ENCODE data around the gene LRRC26.
A peak's percentile ranks its signal among the peaks of the same experiment; 100 is the strongest.

The LRRC26 gene

GRCh38 chr9:137204731-137205125, 34.9 kb upstream of the LRRC26 start:
- peak overlapping the region; percentile 90 for H3K4me3 Mint-ChIP-seq
- DNase-seq (no peak), ATAC-seq (no peak)
- peak overlapping the region; percentile 89 for H3K27ac Mint-ChIP-seq
- H3K9me3 Mint-ChIP-seq = no peaks in the 10 kb centered on the region
- peaks cover 15% of the 10 kb centered on the region for H3K36me3 Mint-ChIP-seq (ENCODE audit: low read depth)
- H3K4me1 Mint-ChIP-seq = peaks cover 49% of the 10 kb centered on the region
- no peaks in the 10 kb centered on the region for H3K27me3 Mint-ChIP-seq

GRCh38 chr9:137202966-137203365, 33.1 kb upstream of the LRRC26 start:
- Mint-ChIP-seq H3K9me3 (no peaks in the 10 kb centered on the region), H3K4me1 (peaks cover 50% of the 10 kb centered on the region), H3K27me3 (no peaks in the 10 kb centered on the region), H3K4me3 (no peak overlapping the region), H3K36me3 (ENCODE audit: low read depth) (peaks cover 11% of the 10 kb centered on the region), H3K27ac (no peak overlapping the region)
- DNase-seq = no peak
- no peak for ATAC-seq

GRCh38 chr9:137201205-137201868, 31.5 kb upstream of the LRRC26 start:
- Mint-ChIP-seq H3K4me3 (peak overlapping the region; percentile 78), H3K9me3 (no peaks in the 10 kb centered on the region), H3K4me1 (peaks cover 37% of the 10 kb centered on the region), H3K36me3 (ENCODE audit: low read depth) (peaks cover 3% of the 10 kb centered on the region), H3K27ac (peak overlapping the region; percentile 62), H3K27me3 (no peaks in the 10 kb centered on the region)
- DNase-seq (no peak), ATAC-seq (no peak)

GRCh38 chr9:137200311-137201204, 30.7 kb upstream of the LRRC26 start, which contains the start of gene TPRN:
Gene TPRN, minus strand, starts transcription at chr9:137200741. Its CDS starts 30 bp downstream, at chr9:137200711.
- H3K27ac Mint-ChIP-seq = peak within 1 kb of the TSS; percentile 62
- DNase-seq (peak; percentile 98), ATAC-seq (peak; percentile 98)
- no peaks in the 10 kb centered on the region for H3K9me3 Mint-ChIP-seq
- peaks cover 31% of the 10 kb centered on the region for H3K4me1 Mint-ChIP-seq
- H3K27me3 Mint-ChIP-seq = no peaks in the 10 kb centered on the region
- H3K36me3 Mint-ChIP-seq (ENCODE audit: low read depth) = no peaks in the 10 kb centered on the region
- H3K4me3 Mint-ChIP-seq = peak within 1 kb of the TSS; percentile 78

GRCh38 chr9:137199411-137200121, 29.7 kb upstream of the LRRC26 start:
- no peaks in the 10 kb centered on the region for H3K9me3 Mint-ChIP-seq
- ATAC-seq = no peak
- no peak overlapping the region for H3K27ac Mint-ChIP-seq
- peaks cover 30% of the 10 kb centered on the region for H3K4me1 Mint-ChIP-seq
- H3K36me3 Mint-ChIP-seq (ENCODE audit: low read depth) = no peaks in the 10 kb centered on the region
- H3K27me3 Mint-ChIP-seq = no peaks in the 10 kb centered on the region
- no peak for DNase-seq
- peak overlapping the region; percentile 73 for H3K4me3 Mint-ChIP-seq

- DNase-seq = no peak
- no peak overlapping the region for H3K4me3 Mint-ChIP-seq
- no peak overlapping the region for H3K27ac Mint-ChIP-seq
- no peaks in the 10 kb centered on the region for H3K9me3 Mint-ChIP-seq
- no peaks in the 10 kb centered on the region for H3K36me3 Mint-ChIP-seq (ENCODE audit: low read depth)
- no peak for ATAC-seq
- H3K27me3 Mint-ChIP-seq = no peaks in the 10 kb centered on the region
- peaks cover 23% of the 10 kb centered on the region for H3K4me1 Mint-ChIP-seq
Observed at GRCh38 chr9:137198902-137199283, 29.0 kb upstream of the LRRC26 start.

- no peak overlapping the region for H3K27ac Mint-ChIP-seq
- no peaks in the 10 kb centered on the region for H3K9me3 Mint-ChIP-seq
- no peaks in the 10 kb centered on the region for H3K36me3 Mint-ChIP-seq (ENCODE audit: low read depth)
- H3K4me1 Mint-ChIP-seq = peaks cover 17% of the 10 kb centered on the region
- DNase-seq = no peak
- H3K4me3 Mint-ChIP-seq = no peak overlapping the region
- ATAC-seq = no peak
- no peaks in the 10 kb centered on the region for H3K27me3 Mint-ChIP-seq
Observed at GRCh38 chr9:137198051-137198901, 28.4 kb upstream of the LRRC26 start.

- Mint-ChIP-seq H3K9me3 (no peaks in the 10 kb centered on the region), H3K4me1 (peaks cover 6% of the 10 kb centered on the region), H3K4me3 (no peak overlapping the region), H3K36me3 (ENCODE audit: low read depth) (peaks cover 3% of the 10 kb centered on the region), H3K27ac (no peak overlapping the region), H3K27me3 (no peaks in the 10 kb centered on the region)
- DNase-seq = no peak
- ATAC-seq = no peak
Observed at GRCh38 chr9:137195525-137196220, 25.8 kb upstream of the LRRC26 start.

- H3K9me3 Mint-ChIP-seq = no peaks in the 10 kb centered on the region
- H3K36me3 Mint-ChIP-seq (ENCODE audit: low read depth) = peaks cover 5% of the 10 kb centered on the region
- H3K27ac Mint-ChIP-seq = no peak overlapping the region
- DNase-seq (no peak), ATAC-seq (no peak)
- no peaks in the 10 kb centered on the region for H3K27me3 Mint-ChIP-seq
- H3K4me1 Mint-ChIP-seq = peaks cover 11% of the 10 kb centered on the region
- no peak overlapping the region for H3K4me3 Mint-ChIP-seq
Observed at GRCh38 chr9:137194909-137195308, 25.1 kb upstream of the LRRC26 start.

GRCh38 chr9:137194388-137194787, 24.5 kb upstream of the LRRC26 start:
- Mint-ChIP-seq H3K27ac (no peak overlapping the region), H3K27me3 (no peaks in the 10 kb centered on the region), H3K36me3 (ENCODE audit: low read depth) (peaks cover 5% of the 10 kb centered on the region), H3K9me3 (no peaks in the 10 kb centered on the region), H3K4me3 (no peak overlapping the region), H3K4me1 (peaks cover 14% of the 10 kb centered on the region)
- ATAC-seq = no peak
- no peak for DNase-seq

GRCh38 chr9:137193771-137194170, 23.9 kb upstream of the LRRC26 start:
- Mint-ChIP-seq H3K9me3 (no peaks in the 10 kb centered on the region), H3K4me1 (peaks cover 19% of the 10 kb centered on the region), H3K27ac (no peak overlapping the region), H3K36me3 (ENCODE audit: low read depth) (peaks cover 7% of the 10 kb centered on the region), H3K4me3 (no peak overlapping the region), H3K27me3 (no peaks in the 10 kb centered on the region)
- no peak for ATAC-seq
- no peak for DNase-seq

- Mint-ChIP-seq H3K27ac (no peak overlapping the region), H3K4me3 (no peak overlapping the region), H3K9me3 (no peaks in the 10 kb centered on the region), H3K27me3 (no peaks in the 10 kb centered on the region), H3K36me3 (ENCODE audit: low read depth) (peaks cover 7% of the 10 kb centered on the region), H3K4me1 (peaks cover 21% of the 10 kb centered on the region)
- no peak for ATAC-seq
- no peak for DNase-seq
Observed at GRCh38 chr9:137192859-137193258, 23.0 kb upstream of the LRRC26 start.

- Mint-ChIP-seq H3K9me3 (no peaks in the 10 kb centered on the region), H3K4me1 (peaks cover 25% of the 10 kb centered on the region), H3K27ac (no peak overlapping the region), H3K36me3 (ENCODE audit: low read depth) (peaks cover 7% of the 10 kb centered on the region), H3K27me3 (no peaks in the 10 kb centered on the region), H3K4me3 (no peak overlapping the region)
- ATAC-seq = no peak
- no peak for DNase-seq
Observed at GRCh38 chr9:137192448-137192780, 22.6 kb upstream of the LRRC26 start.
